H1 (cell line): Measurements from ENCODE around the gene ROBO4. TPM values are rescaled to one million over a fixed set of nuclear protein-coding genes. Genes with fewer than 3 reads are reported as not detected.

ENCODE experiments used
- CTCF ChIA-PET: fragments of 300-600 bp; sonication (Branson Sonifier 250); formaldehyde crosslinking; loops from one replicate; lab custom pipeline; 2021; ENCODE audit not compliant: partially characterized antibody; lab: Charles Lee
- POLR2A ChIA-PET: fragments of 300-600 bp; sonication (Branson Sonifier 250); formaldehyde crosslinking; loops from one replicate; lab custom pipeline; 2021; ENCODE audit warnings: inconsistent platforms; ENCODE audit not compliant: partially characterized antibody; lab: Charles Lee
- DNase-seq, 2 experiments: peaks; one replicate each; pipeline versions ENCODE4 v3.0.0 to v3.0.0-alpha.2; 2010 to 2022; ENCODE audit warnings: low spot score in 2 of 2, low read depth in 1 of 2, mixed read lengths in 1 of 2
- FAIRE-seq: peaks from 2 replicates; lab custom pipeline; 2011; peaks lifted over from hg19 to GRCh38; lab: Jason Lieb, UNC
- H2AFZ ChIP-seq: 2 replicates; pipeline ENCODE4 v1.8.1; 2012; ENCODE audit warnings: low read length, inconsistent platforms
- H2AK5ac ChIP-seq: 2 replicates; pipeline ENCODE4 v1.6.1; 2013; ENCODE audit warnings: low read depth, low read length
- H2BK120ac ChIP-seq: replicated peaks from 2 replicates; pipeline ENCODE3; 2013; ENCODE audit warnings: low read depth, low read length, inconsistent platforms
- H2BK12ac ChIP-seq: 2 replicates; pipeline ENCODE4 v1.6.1; 2013; ENCODE audit warnings: low read depth, low read length
- H2BK15ac ChIP-seq: 2 replicates; pipeline ENCODE4 v1.6.1; 2013; ENCODE audit warnings: low read length
- H2BK20ac ChIP-seq: 2 replicates; pipeline ENCODE4 v1.6.1; 2013; ENCODE audit warnings: low read length
- H2BK5ac ChIP-seq: 2 replicates; pipeline ENCODE4 v1.6.1; 2013; ENCODE audit warnings: low read depth, low read length
- H3K14ac ChIP-seq: 2 replicates; pipeline ENCODE4 v1.6.1; 2013; ENCODE audit warnings: inconsistent platforms; ENCODE audit not compliant: insufficient read length
- H3K18ac ChIP-seq: 2 replicates; pipeline ENCODE4 v1.6.1; 2013; ENCODE audit warnings: low read length; ENCODE audit errors: extremely low read depth
- H3K23ac ChIP-seq: 2 replicates; pipeline ENCODE4 v1.6.1; 2013; ENCODE audit warnings: inconsistent platforms; ENCODE audit not compliant: insufficient read length
- H3K23me2 ChIP-seq: 2 replicates; pipeline ENCODE4 v1.6.1; 2013; ENCODE audit warnings: low read depth, low read length
- H3K27ac ChIP-seq: 2 replicates; pipeline ENCODE4 v1.6.1; 2011; ENCODE audit warnings: low read depth, low read length, inconsistent platforms
- H3K27me3 ChIP-seq, 4 experiments: replicated peaks in 1 of 4; 1 replicate in 1 of 4; 2 replicates in 3 of 4; pipeline versions ENCODE4 v1.6.1 to v1.8.1; 2011 to 2013; ENCODE audit warnings: low read length in 3 of 4, mild to moderate bottlenecking in 3 of 4, inconsistent platforms in 2 of 4, mixed read lengths in 2 of 4, moderate library complexity in 1 of 4; ENCODE audit not compliant: control insufficient read depth in 3 of 4, insufficient read depth in 3 of 4; ENCODE audit errors: extremely low read depth in 1 of 4
- H3K36me3 ChIP-seq, 4 experiments: 2 replicates each; pipeline versions ENCODE4 v1.6.1 to v1.8.1; 2011 to 2013; ENCODE audit warnings: mild to moderate bottlenecking in 4 of 4, low read length in 3 of 4, moderate library complexity in 2 of 4, control low read depth in 1 of 4, inconsistent platforms in 1 of 4; ENCODE audit not compliant: insufficient read depth in 4 of 4, control insufficient read depth in 2 of 4
- H3K4ac ChIP-seq: replicated peaks from 2 replicates; pipeline ENCODE3; 2013; ENCODE audit warnings: low read length, low read depth, mixed read lengths, inconsistent platforms; ENCODE audit not compliant: insufficient read length
- H3K4me1 ChIP-seq, 4 experiments: replicated peaks in 1 of 4; 1 replicate in 1 of 4; 2 replicates in 3 of 4; pipeline versions ENCODE4 v1.6.1 to v1.8.1; 2011 to 2013; ENCODE audit warnings: low read length in 3 of 4, inconsistent platforms in 2 of 4, mixed read lengths in 1 of 4; ENCODE audit not compliant: insufficient read depth in 4 of 4, control insufficient read depth in 3 of 4
- H3K4me2 ChIP-seq, 2 experiments: 2 replicates each; pipeline versions ENCODE4 v1.6.1 to v1.8.1; 2011 to 2013; ENCODE audit warnings: low read depth in 2 of 2, low read length in 2 of 2, control low read depth in 1 of 2, inconsistent platforms in 1 of 2, mild to moderate bottlenecking in 1 of 2; ENCODE audit not compliant: insufficient read depth in 1 of 2
- H3K4me3 ChIP-seq, 4 experiments: fragments of 200-600, 300-600 bp in 1 of 4; sonication (generic), shearing (Covaris generic), sonication (Bioruptor Twin) in 1 of 4; 2 replicates each; pipeline versions ENCODE4 v1.5.1 to v1.8.1; 2011 to 2016; ENCODE audit warnings: low read length in 4 of 4, low read depth in 3 of 4, control low read depth in 2 of 4, inconsistent platforms in 2 of 4, mild to moderate bottlenecking in 2 of 4, mixed read lengths in 1 of 4, moderate library complexity in 1 of 4; ENCODE audit not compliant: insufficient read depth in 2 of 4; ENCODE audit errors: extremely low read depth in 1 of 4
- H3K56ac ChIP-seq: replicated peaks from 2 replicates; pipeline ENCODE3; 2013; ENCODE audit warnings: low read depth, mild to moderate bottlenecking, mixed read lengths, low read length, inconsistent platforms; ENCODE audit not compliant: insufficient read length
- H3K79me1 ChIP-seq: 2 replicates; pipeline ENCODE4 v1.6.1; 2013; ENCODE audit warnings: low read depth, low read length, control low read depth
- H3K79me2 ChIP-seq, 2 experiments: 2 replicates each; pipeline versions ENCODE4 v1.6.1 to v1.8.1; 2012 to 2013; ENCODE audit warnings: low read length in 2 of 2, mild to moderate bottlenecking in 2 of 2, inconsistent platforms in 1 of 2; ENCODE audit not compliant: insufficient read depth in 2 of 2, control insufficient read depth in 1 of 2
- H3K9ac ChIP-seq, 4 experiments: replicated peaks in 1 of 4; 1 replicate in 1 of 4; 2 replicates in 3 of 4; pipeline versions ENCODE4 v1.6.1 to v1.8.1; 2011 to 2013; ENCODE audit warnings: low read depth in 3 of 4, low read length in 3 of 4, control low read depth in 2 of 4, mild to moderate bottlenecking in 2 of 4, moderate library complexity in 2 of 4, inconsistent platforms in 1 of 4; ENCODE audit errors: extremely low read depth in 1 of 4
- H3K9me3 ChIP-seq, 2 experiments: 2 replicates each; pipeline versions ENCODE4 v1.6.1 to v1.8.1; 2012 to 2013; ENCODE audit warnings: mild to moderate bottlenecking in 2 of 2, moderate library complexity in 2 of 2, control low read depth in 1 of 2, inconsistent platforms in 1 of 2, low read depth in 1 of 2, low read length in 1 of 2, mixed read lengths in 1 of 2; ENCODE audit not compliant: insufficient read depth in 2 of 2
- H4K20me1 ChIP-seq, 2 experiments: replicated peaks in 1 of 2; 2 replicates each; pipeline versions ENCODE3 to v1.8.1; 2011 to 2013; ENCODE audit warnings: inconsistent platforms in 2 of 2, low read length in 2 of 2, mild to moderate bottlenecking in 1 of 2; ENCODE audit not compliant: insufficient read depth in 2 of 2, control insufficient read depth in 1 of 2
- H4K5ac ChIP-seq: 2 replicates; pipeline ENCODE4 v1.6.1; 2013; ENCODE audit warnings: low read length, low read depth, mixed read lengths, inconsistent platforms; ENCODE audit not compliant: insufficient read length
- H4K8ac ChIP-seq: 2 replicates; pipeline ENCODE4 v1.8.0; 2013; ENCODE audit warnings: mild to moderate bottlenecking, moderate library complexity, low read length, inconsistent platforms; ENCODE audit not compliant: insufficient read depth; ENCODE audit errors: extremely low read depth
- H4K91ac ChIP-seq: replicated peaks from 2 replicates; pipeline ENCODE3; 2013; ENCODE audit warnings: low read length, mixed read lengths, inconsistent platforms; ENCODE audit not compliant: insufficient read length
- CREB1 ChIP-seq: IDR thresholded peaks from 2 replicates; pipeline ENCODE4 v1.6.1; 2012; ENCODE audit warnings: inconsistent platforms
- EP300 ChIP-seq, 2 experiments: IDR thresholded peaks; 1 replicate in 1 of 2; 2 replicates in 1 of 2; pipeline ENCODE4 v1.6.1; 2011 to 2012; ENCODE audit warnings: low read depth in 2 of 2, low read length in 2 of 2, mild to moderate bottlenecking in 2 of 2, borderline replicate concordance in 1 of 2, inconsistent platforms in 1 of 2, moderate library complexity in 1 of 2
- KDM4A ChIP-seq: IDR thresholded peaks from one replicate; pipeline ENCODE4 v1.7.1; 2012; ENCODE audit warnings: low read depth, mild to moderate bottlenecking, moderate library complexity, low read length, inconsistent platforms; ENCODE audit not compliant: severe bottlenecking
- SP2 ChIP-seq: IDR thresholded peaks from 2 replicates; pipeline ENCODE4 v1.6.1; 2012; ENCODE audit warnings: mild to moderate bottlenecking, low read length, inconsistent platforms
- SRF ChIP-seq: IDR thresholded peaks from 2 replicates; pipeline ENCODE4 v1.6.1; 2011; ENCODE audit warnings: mild to moderate bottlenecking, low read depth, low read length, moderate library complexity
- TCF12 ChIP-seq: IDR thresholded peaks from 2 replicates; pipeline ENCODE4 v1.6.1; 2011; ENCODE audit warnings: low read depth, mild to moderate bottlenecking, low read length
- TEAD4 ChIP-seq: IDR thresholded peaks from 2 replicates; pipeline ENCODE4 v1.6.1; 2012; ENCODE audit warnings: low read depth, low read length, inconsistent platforms, mixed read lengths
- YY1 ChIP-seq: IDR thresholded peaks from 2 replicates; pipeline ENCODE4 v1.6.1; 2011; ENCODE audit warnings: low read depth, mild to moderate bottlenecking, low read length
- WGBS, 2 experiments: shearing (Covaris generic) in 1 of 2; methylation state at CpG; one replicate each; pipeline versions ENCODE4 v1.1.6 to v1.1.7; 2013 to 2015; ENCODE audit warnings: low lambda C conversion rate in 2 of 2, mixed read lengths in 2 of 2, inconsistent platforms in 1 of 2, low coverage in 1 of 2, missing lambda C conversion rate in 1 of 2; ENCODE audit not compliant: insufficient replicate concordance in 2 of 2, insufficient coverage in 1 of 2, insufficient read length in 1 of 2; ENCODE audit errors: extremely low coverage in 1 of 2, missing lambda C conversion rate in 1 of 2; 5-methylcytosine and 5-hydroxymethylcytosine counted together
- polyA plus RNA-seq, 7 experiments: library from polyadenylated mRNA; depleted of rRNA in 3 of 7; stranded (reverse) in 5 of 7; unstranded in 2 of 7; fragments of >200 nt in 5 of 7; fragments of 200-250 nt in 2 of 7; gene quantifications; 1 replicate in 5 of 7; 2 replicates in 1 of 7; 4 replicates in 1 of 7; pipeline versions ENCODE4 v1.2.1 to v1.2.3, GENCODE V29; 2011 to 2013; ENCODE audit warnings: missing spikeins in 2 of 7, mixed read lengths in 2 of 7
- total RNA-seq: library from RNA; stranded (reverse); fragmentation: NEBNext Ultra II Directional; extraction: Animal tissue kit (Norgen Biotek cat#: 25700); gene quantifications from 2 replicates; pipeline ENCODE4 v1.2.1, GENCODE V29; 2021
- TF ChIP-seq, protein P1 (sequence below): IDR thresholded peaks from 2 replicates; pipeline ENCODE4 v1.6.1; 2012; ENCODE audit warnings: inconsistent platforms

ROBO4 gene
- total and polyA plus RNA-seq, 2 of the 8 experiments (the other 6 are each of a cell fraction or from before 2014, with no cell fraction given) = 0.03 TPM; not detected in 1

DNA sequence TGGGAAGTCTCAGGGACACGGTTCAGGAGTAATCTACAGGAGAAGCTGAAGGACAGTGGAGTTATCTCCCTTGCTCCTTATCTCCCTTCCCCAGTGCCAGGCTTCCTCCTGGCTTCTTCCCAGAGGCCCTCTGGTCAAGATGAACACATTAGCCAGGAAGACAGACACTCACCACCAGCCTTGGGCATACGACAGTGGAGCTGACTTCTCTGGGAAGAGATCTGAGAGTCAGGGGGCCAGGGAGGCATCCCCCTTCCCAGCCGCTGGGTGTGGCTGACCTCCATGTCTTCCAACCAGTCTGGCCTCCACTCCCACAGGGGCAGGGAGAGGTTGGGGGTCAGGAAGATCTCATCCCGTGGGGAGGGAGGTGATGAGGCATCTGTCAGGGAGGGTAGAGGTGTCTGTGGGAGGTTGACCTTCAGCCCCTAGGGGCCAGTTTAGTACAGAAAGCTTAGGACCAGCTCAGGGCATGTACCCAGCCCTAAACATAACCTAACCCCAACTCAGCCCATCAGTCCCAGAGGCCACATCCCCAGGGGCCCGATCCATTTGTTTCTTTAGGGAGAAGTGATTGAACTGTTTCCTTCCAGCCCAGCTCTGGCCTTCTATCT lies 12.7 kb downstream of the ROBO4 start:
- peaks cover 0 to 3% (median under 1%) of the 10 kb centered on the region in 4 experiments; a peak in 2 of 7 replicates for H3K27me3 ChIP-seq
- ChIA-PET POLR2A (interaction anchor here (0.8 kb wide), 1 partner anchor 9 kb away, joined by 3 read pairs; no protein-coding TSS in a partner anchor), CTCF (interaction anchor here (0.9 to 2.1 kb wide), 7 partner anchors 9 to 261 kb away, joined by 3 to 7 read pairs (median 4); partner anchors contain the start of gene ROBO4)
- no peaks in the 10 kb centered on the region for H3K36me3 ChIP-seq
- no peak overlapping the region for H4K8ac ChIP-seq
- DNase-seq (no peak), FAIRE-seq (no peak)
- H4K5ac ChIP-seq = no peak overlapping the region
- no peaks in the 10 kb centered on the region for H3K79me1 ChIP-seq
- no peak overlapping the region for H2BK15ac ChIP-seq
- H3K9ac ChIP-seq = no peak overlapping the region
- no peak overlapping the region for H3K4ac ChIP-seq
- H2AFZ ChIP-seq = no peak overlapping the region
- H2BK12ac ChIP-seq = no peak overlapping the region
- H2BK120ac ChIP-seq = no peak overlapping the region
- H3K4me1 ChIP-seq = peaks cover 0 to 2% (median 0%) of the 10 kb centered on the region in 4 experiments; a peak in 2 of 7 replicates
- H3K9me3 ChIP-seq = no peaks in the 10 kb centered on the region
- no peaks in the 10 kb centered on the region for H3K79me2 ChIP-seq
- H3K18ac ChIP-seq = no peak overlapping the region
- no peak overlapping the region for H2BK5ac ChIP-seq
- H3K23me2 ChIP-seq = no peaks in the 10 kb centered on the region; the same call in 1 of the 2 replicates
- no peaks in the 10 kb centered on the region for H4K20me1 ChIP-seq
- H2BK20ac ChIP-seq = no peak overlapping the region
- no peak for TF ChIP-seq TCF12
- TF ChIP-seq SP2 = no peak
- TF ChIP-seq CREB1 = no peak
- no peak for TF ChIP-seq EP300 (IDR thresholded peaks at IDR 0.05; ENCODE audit: borderline replicate concordance in 1 of 2, low read depth in 2 of 2, low read length in 2 of 2)
- TF ChIP-seq SRF = no peak
- no peak for TF ChIP-seq YY1
- TF ChIP-seq, protein P1, sequence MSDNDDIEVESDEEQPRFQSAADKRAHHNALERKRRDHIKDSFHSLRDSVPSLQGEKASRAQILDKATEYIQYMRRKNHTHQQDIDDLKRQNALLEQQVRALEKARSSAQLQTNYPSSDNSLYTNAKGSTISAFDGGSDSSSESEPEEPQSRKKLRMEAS = no peak
- no peak for TF ChIP-seq KDM4A
- TF ChIP-seq TEAD4 = no peak
- H3K4me2 ChIP-seq = no peak overlapping the region
- H3K27ac ChIP-seq = no peak overlapping the region
- H3K23ac ChIP-seq = no peak overlapping the region
- H3K56ac ChIP-seq = no peak overlapping the region
- H4K91ac ChIP-seq = no peak overlapping the region
- H3K4me3 ChIP-seq = no peak overlapping the region
- WGBS, 2 experiments = 87% methylated on average over 5 of the region's 5 CpGs; no CpG with 5 or more reads in 1 of the 2 experiments
- no peak overlapping the region for H2AK5ac ChIP-seq
- H3K14ac ChIP-seq = no peak overlapping the region
